LNCaP clone FGC (cell line): Measurements from ENCODE around the gene C1QTNF5.

Experiments used
- DNase-seq: peaks from one replicate; pipeline ENCODE4 v3.0.0-alpha.2; 2011; ENCODE audit warnings: low read depth
- H3K4me3 ChIP-seq: 2 replicates; pipeline ENCODE4 v1.5.1; 2011; ENCODE audit warnings: mild to moderate bottlenecking, low read depth, low read length, control low read depth
- CTCF ChIP-seq: IDR thresholded peaks from 2 replicates; pipeline ENCODE4 v1.5.1; 2012; ENCODE audit warnings: mild to moderate bottlenecking; ENCODE audit not compliant: control insufficient read depth, insufficient read depth; ENCODE audit errors: extremely low read depth

The C1QTNF5 gene

GRCh38 chr11:119305556-119306372, 34.9 kb downstream of the C1QTNF5 start:
- DNase-seq, result no peak
- TF ChIP-seq CTCF, result no peak

DNA sequence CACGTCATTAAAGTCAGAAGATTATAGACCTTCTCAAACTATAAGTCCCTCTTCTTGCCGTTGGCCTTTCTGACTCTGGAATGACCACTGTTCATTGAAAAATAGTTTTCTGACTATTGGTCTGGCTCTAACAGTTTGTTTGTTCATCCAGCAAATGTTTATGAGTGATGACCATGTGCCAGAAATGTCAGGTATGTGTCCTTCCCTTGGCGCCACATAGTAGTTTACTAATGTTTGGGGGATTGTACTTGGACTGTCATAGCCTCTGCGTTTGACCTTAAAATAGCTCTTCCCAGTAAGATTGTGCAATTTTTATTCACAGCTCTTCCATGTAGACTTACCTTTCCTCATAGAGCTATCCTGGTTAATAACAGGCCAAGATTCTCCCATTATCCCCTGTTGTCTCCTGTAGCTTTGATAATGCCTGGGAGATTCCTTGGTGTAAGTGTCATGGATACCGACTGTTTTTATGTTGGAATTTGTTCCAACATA, 37.4 kb downstream of the C1QTNF5 start:
- no peak for TF ChIP-seq CTCF
- no peak overlapping the region for H3K4me3 ChIP-seq
- DNase-seq, result no peak

More at GRCh38 chr11:119305556-119306372, 34.9 kb downstream of the C1QTNF5 start:
- H3K4me3 ChIP-seq, result no peak overlapping the region

GRCh38 chr11:119300198-119300964, 40.3 kb downstream of the C1QTNF5 start:
- DNase-seq, result no peak
- H3K4me3 ChIP-seq, result no peak overlapping the region
- no peak for TF ChIP-seq CTCF

DNA sequence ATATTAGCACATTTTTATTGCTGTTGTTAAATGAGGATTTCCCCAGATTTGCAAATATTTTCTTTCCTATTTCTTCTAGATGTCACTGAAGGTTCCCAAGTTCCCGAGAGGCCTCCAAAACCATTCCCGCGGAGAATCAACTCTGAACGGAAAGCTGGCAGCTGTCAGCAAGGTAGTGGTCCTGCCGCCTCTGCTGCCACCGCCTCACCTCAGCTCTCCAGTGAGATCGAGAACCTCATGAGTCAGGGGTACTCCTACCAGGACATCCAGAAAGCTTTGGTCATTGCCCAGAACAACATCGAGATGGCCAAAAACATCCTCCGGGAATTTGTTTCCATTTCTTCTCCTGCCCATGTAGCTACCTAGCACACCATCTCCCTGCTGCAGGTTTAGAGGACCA, 41.3 kb downstream of the C1QTNF5 start:
- H3K4me3 ChIP-seq, result no peak overlapping the region

DNA sequence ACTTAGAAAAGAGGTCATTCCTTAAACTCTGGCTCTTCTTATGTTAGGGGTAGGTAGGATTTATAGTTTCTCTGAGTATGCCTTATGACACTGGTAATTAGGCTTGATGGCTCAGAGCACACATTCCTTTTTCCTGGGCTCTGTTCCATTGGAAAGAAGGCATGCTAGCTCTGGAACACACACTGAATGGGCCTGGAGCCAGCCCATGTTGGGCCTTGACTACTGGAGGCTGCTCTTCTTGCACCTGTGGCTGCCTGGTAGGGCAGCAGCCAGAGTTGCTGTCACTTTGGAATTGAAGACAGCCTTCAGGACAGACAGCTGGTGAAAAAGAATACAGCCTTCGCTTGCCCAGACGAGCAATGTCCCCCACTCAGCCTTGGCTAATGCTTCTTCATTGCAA, 42.0 kb downstream of the C1QTNF5 start:
- H3K4me3 ChIP-seq, result no peak overlapping the region
- no peak for DNase-seq
- TF ChIP-seq CTCF, result no peak

More for the DNA sequence above, 41.3 kb downstream of the C1QTNF5 start:
- no peak for TF ChIP-seq CTCF
- DNase-seq, result no peak

GRCh38 chr11:119297938-119298337, 42.7 kb downstream of the C1QTNF5 start:
- no peak for DNase-seq
- no peak overlapping the region for H3K4me3 ChIP-seq
- no peak for TF ChIP-seq CTCF
